ENCODE measurements around the gene RENBP.

The RENBP gene

GRCh38 chrX:153970357-153971123, 26.1 kb upstream of the RENBP start:
- DNase-seq (ENCODE audit: low read depth), result peak; percentile 52

GRCh38 chrX:153969904-153970356, 25.5 kb upstream of the RENBP start:
- DNase-seq (ENCODE audit: low read depth), result peak; percentile 15

GRCh38 chrX:153969125-153969903, 24.9 kb upstream of the RENBP start:
- DNase-seq (ENCODE audit: low read depth), result no peak

- no peak for DNase-seq (ENCODE audit: low read depth)
Observed at GRCh38 chrX:153968754-153969124, 24.3 kb upstream of the RENBP start.

- DNase-seq (ENCODE audit: low read depth), result no peak
Observed at GRCh38 chrX:153968255-153968654, 23.8 kb upstream of the RENBP start.

- DNase-seq (ENCODE audit: low read depth), result no peak
Observed at GRCh38 chrX:153967536-153968224, 23.2 kb upstream of the RENBP start.

GRCh38 chrX:153966841-153967535, 22.5 kb upstream of the RENBP start:
- DNase-seq (ENCODE audit: low read depth), result no peak

GRCh38 chrX:153966283-153966688, 21.8 kb upstream of the RENBP start:
- no peak for DNase-seq (ENCODE audit: low read depth)

- DNase-seq (ENCODE audit: low read depth), result no peak
Observed at GRCh38 chrX:153965406-153965805, 21.0 kb upstream of the RENBP start.

GRCh38 chrX:153964105-153964504, 19.7 kb upstream of the RENBP start:
- no peak for DNase-seq (ENCODE audit: low read depth)

GRCh38 chrX:153963546-153963945, 19.1 kb upstream of the RENBP start:
- no peak for DNase-seq (ENCODE audit: low read depth)

GRCh38 chrX:153961292-153961691, 16.8 kb upstream of the RENBP start:
- DNase-seq (ENCODE audit: low read depth), result no peak

- no peak for DNase-seq (ENCODE audit: low read depth)
Observed at GRCh38 chrX:153960786-153961185, 16.3 kb upstream of the RENBP start.

- DNase-seq (ENCODE audit: low read depth), result no peak
Observed at GRCh38 chrX:153960077-153960476, 15.6 kb upstream of the RENBP start.

- no peak for DNase-seq (ENCODE audit: low read depth)
Observed at GRCh38 chrX:153959649-153960048, 15.2 kb upstream of the RENBP start.

GRCh38 chrX:153958605-153959004, 14.2 kb upstream of the RENBP start:
- DNase-seq (ENCODE audit: low read depth), result no peak

GRCh38 chrX:153957224-153957623, 12.8 kb upstream of the RENBP start:
- no peak for DNase-seq (ENCODE audit: low read depth)

- DNase-seq (ENCODE audit: low read depth), result no peak
Observed at GRCh38 chrX:153956044-153956907, 11.8 kb upstream of the RENBP start.

- no peak for DNase-seq (ENCODE audit: low read depth)
Observed at GRCh38 chrX:153955228-153955732, 10.8 kb upstream of the RENBP start.

- no peak for DNase-seq (ENCODE audit: low read depth)
Observed at GRCh38 chrX:153954558-153955227, 10.2 kb upstream of the RENBP start.

Data from stromal cell of bone marrow (primary cell).